8988T (cell line): ENCODE measurements around the gene CD28.

Experiments
- DNase-seq: peaks from one replicate; pipeline ENCODE4 v3.0.0; 2011

CD28 gene

DNA sequence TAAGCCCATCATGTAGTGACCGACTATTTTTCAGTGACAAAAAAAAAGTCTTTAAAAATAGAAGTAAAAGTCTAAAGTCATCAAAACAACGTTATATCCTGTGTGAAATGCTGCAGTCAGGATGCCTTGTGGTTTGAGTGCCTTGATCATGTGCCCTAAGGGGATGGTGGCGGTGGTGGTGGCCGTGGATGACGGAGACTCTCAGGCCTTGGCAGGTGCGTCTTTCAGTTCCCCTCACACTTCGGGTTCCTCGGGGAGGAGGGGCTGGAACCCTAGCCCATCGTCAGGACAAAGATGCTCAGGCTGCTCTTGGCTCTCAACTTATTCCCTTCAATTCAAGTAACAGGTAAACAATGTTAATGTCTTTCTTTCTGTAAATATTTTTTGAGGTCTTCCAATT is at the start of gene CD28:
Gene CD28, plus strand, starts transcription at position 237 of the 400 bp plus-strand sequence. Its CDS starts 58 bp downstream, at position 295.
- DNase-seq: no peak

DNA sequence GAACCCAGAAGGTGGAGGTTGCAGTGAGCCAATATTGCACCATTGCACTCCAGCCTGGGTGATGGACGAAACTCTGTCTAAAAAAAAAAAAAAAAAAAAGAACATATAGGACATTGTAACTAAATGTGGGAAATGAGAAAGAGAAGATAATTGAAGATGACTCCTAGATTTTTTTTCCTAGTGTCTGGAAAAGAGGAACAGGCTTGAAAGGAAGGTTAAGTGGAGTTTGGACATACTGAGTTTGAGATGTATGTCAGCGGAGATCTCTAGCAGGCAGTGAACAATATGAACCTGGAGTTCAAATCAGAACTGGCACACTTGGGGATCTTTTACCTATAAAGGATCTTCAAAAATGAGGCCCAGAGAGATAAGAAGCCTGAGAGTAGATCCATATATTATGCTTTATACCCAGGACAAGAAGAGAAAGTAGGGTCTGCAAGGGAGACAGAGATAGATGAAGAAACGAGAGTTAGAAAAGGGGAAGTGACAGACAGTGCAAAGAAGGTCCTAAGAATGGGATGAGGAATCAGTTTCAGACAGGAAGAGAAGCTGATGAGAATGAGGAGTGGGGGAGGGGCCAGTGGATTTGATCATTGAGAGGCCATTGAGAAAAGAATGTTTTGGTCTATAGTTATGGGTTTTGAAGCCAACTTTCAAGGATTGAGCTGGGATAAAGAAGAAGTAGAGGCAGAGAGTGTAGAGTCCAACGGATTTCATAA is 46.9 kb upstream of the CD28 start:
- no peak for DNase-seq

DNA sequence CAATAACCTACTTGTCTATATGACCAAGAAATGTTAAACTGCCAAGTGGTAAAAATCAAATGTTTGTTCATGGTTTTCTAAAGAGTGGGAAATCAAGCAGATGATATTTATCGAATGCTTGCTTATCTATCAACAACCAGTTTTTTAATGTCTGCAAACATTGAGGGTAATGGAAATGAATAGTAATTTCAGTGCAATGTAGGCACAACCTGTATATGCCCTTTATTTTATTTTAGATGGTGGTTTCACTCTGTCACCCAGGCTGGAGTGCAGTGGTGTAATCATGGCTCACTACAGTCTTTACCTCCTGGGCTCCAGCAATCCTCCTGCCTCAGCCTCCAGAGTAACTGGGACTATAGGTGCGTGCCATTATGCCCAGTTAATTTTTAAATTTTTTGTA is 46.0 kb upstream of the CD28 start:
- no peak for DNase-seq

DNA sequence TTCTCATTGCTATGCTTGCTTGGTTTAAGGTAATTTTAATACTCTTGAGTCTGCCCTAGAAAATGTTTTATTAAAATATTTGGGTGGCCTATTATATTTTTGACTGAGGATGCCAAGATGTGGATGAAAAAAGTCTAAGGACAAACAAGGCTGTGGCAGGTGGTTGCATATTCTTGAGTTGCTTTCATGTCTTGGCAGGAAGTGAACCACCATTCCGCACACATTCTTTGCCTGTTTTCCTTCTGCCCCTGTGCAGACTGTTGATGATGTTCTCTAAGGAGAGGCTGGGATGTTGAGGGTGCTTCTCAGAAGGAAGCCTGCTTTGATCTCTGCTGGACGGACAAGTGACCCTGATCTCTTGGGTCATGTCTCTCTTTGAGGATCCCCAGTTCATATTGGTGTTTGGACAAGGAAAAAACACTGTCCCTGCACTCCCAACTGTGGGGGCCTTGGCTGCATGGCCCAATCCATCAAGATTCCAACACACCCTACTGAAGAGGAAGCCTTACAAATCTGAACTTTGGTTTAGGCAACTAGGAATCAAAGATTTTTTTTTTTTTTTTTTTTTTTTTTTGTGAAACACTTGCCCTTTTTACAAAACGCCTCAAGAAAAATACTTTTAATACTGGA is 45.0 kb upstream of the CD28 start:
- no peak for DNase-seq

DNA sequence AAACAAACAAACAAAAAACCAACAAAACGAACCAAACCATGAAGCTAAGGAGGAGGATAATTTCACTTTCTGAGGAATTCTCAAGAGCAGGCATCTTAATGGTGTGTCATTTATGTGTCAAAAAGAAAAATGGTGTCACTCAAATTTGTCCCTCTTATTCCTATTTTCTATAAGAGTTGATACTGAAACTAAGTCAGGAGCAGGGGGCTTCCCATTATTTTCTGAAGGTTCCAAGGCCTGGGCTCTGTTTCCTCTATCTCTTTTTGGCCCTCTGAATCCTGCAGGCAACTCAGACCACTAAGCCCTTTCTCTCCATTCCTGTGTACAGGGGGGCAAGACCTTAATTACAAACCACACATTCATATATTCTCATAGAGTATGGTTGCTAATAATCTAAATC is 44.0 kb upstream of the CD28 start:
- no peak for DNase-seq

DNA sequence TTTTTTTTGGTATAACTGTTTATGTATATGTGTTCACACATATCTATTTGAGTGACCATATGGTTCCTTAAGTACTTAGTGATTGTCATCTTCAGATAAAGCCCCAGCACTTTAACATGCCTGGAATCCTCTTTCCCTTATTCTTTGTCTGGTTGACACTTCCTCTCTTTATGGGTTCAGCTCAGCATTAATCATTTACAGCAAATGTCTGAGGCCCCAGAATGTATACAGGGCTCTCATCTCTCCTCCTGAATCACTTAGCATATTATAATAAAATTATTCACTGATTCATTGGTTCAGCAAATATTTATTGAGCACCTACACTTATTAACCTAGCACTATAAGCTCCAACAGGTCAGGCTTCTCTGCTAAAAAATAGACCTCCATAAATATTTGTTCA is 43.5 kb upstream of the CD28 start:
- no peak for DNase-seq

DNA sequence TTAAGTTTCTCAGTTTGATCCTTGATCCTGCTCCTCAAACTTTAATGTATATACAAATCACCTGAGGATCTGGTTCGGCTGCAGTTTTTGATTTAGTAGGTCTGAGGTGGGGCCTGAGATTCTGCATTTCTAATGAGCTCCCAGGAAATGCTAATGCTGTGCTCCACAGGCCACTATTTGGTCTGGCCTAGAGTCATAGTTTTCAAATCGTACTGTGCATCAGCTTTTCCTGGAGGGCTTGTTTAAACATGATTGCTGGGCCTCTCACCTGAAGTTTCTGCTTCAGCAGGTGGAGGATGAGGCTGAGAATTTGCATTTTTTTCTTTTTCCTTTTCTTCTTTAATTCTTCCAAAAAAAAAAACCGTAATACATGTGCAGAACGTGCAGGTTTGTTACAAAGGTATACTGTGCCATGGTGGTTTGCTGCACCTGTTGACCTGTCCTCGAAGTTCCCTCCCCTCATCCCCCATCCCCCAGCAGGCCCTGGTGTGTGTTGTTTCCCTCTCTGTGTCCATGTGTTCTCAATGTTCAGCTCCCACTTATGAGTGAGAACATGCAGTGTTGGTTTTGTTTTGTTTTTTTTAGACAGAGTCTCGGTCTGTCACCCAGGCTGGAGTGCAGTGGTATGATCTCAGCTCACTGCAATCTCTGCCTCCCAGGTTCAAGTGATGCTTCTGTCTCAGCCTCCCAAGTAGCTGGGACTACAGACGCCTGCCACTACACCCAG is 42.2 kb upstream of the CD28 start:
- no peak for DNase-seq

DNA sequence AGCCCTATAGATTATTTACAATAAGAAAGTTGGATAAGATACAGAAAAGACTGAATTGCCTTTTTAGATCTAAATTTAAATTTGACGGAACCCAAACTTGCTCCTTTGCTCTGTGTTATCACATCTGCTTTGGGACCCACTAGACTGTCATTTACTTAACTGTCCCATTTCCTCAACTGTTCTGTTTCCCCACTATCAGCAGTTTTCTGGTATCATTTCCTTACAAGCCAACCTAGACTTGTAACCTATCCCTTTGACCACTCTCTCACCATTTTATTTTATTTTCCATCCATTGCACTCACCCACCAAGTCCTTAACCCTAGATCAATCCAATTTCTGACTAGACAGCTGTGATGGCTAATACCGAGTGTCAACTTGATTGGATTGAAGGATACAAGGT is 38.6 kb upstream of the CD28 start:
- no peak for DNase-seq

DNA sequence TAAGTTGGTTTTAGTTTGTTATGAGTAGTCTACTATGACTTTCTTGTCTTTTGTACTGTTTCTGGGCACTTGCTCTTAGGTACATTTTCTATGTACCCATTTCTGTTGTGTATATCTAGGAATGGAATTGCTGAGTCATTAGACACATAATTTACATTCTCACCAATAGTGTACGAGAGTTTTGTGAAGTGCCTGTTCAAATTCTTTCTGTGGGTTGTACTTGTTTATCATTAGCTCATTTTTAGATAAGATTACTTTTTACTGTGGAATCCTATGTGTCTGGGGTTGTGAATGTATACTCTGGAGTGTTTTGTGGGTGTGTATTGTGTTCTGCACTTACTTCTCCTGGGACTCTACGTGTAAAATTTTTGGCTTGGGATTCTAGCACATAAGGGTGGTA is 36.6 kb upstream of the CD28 start:
- no peak for DNase-seq

DNA sequence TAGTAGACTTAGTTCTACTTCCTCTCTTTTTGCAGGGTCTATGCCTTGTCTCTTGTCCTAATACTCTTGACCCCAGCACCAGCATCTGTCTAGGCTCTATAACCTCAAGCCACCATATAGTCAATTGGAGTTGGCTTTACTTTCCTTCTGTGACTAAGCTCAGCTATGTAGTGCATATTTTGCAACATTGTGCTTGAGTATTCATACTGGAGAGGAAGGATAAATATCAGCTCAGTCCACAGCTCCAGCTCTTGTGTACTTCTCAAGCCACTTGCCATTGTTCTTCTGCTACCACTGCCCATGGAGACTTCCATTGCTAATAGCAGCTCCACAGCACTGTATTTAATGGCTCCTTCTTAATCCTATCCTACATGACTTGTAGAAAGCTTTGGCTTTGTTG is 35.5 kb upstream of the CD28 start:
- DNase-seq: no peak

DNA sequence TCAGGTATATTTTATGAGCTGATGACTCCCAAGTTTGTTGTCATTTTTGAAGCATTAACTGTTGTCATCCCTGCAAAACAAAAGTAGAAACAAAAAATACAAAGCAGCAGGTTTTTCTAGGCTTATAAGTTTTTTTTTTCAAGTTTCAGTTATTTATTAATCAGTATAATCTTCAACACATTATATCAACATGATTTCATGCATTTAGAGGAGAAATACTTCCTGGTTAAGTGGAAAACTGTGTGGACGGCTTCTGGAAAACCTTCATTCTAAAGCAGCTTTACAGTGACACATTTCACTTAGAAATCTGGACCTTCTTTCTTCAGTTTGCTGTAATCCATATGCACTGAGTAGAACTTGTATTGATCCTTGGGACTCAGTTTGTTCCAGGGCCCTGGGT is 34.6 kb upstream of the CD28 start:
- DNase-seq: no peak

DNA sequence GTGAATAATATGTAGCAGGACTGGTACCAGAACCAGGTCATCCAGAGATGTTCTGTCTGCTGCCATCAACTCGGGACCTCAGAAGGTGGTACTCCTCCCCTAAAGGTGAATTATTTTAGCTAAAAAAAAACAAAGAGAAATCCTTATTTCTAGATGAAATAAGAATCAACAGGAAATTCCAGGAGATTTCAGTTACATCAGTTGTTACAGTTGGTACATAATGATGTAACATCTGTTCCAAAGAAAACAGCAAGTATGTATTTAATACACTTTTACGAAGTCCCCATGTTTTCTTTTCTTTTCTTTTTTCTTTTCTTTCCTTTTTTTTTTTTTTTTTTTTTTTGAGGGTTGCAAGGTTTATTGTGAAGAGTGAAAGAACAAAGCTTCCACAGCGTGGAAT is 33.6 kb upstream of the CD28 start:
- no peak for DNase-seq

DNA sequence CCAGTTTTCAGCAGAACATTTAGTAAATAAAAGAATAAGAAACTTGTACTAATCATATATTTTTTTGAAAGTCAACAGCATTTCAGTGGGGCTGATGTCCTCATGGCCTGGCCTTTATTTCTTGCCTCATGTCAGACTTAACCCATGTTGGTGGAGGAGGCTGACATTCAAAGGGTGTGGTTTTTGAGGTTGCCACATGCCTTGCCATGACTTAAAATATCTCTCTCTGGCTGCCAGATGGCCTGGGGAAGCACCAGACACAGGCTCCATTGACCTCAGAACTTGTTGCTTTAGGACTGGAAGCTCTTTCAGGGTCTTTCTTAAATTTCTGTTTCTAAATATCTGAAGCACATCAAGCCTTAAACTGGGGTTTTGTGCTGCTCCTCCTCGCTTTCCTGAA is 32.5 kb upstream of the CD28 start:
- no peak for DNase-seq

DNA sequence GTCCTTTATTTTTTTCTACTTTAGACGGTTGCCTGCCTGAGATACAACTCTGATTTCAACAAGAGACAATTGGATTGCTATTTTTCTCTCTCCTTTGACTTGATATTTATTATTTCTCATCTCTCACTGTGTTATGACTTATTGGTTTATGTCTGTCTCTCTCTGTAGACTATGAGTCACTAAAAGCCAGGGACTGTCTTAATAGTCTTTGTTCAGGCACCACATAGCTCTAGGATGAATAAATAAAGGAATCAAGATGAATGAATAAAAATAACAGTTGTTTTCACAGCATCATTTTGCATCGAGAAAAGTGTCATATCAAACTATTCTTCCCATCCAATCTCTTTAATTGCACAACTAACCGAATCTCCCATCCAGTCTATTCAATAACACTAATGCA is 31.4 kb upstream of the CD28 start:
- DNase-seq: no peak

DNA sequence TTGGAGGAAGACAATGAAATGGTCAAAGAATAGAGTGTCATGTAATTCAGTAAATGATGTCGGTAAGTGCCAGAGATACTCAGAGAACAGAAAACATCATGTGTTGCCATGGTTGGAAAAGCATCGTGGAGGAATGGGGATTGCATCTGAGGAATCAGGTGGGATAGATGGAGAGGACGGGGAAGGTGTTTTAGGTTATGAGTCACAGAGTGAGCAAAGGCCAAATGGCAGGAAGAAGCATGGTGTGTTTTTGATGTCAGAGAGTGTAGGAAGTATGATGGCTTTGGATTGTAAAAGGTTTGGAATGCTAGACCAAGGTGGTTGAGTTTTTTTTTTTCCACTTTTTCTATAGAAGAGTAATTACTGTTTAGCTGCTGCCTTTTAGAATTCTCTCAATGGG is 27.5 kb upstream of the CD28 start:
- no peak for DNase-seq

DNA sequence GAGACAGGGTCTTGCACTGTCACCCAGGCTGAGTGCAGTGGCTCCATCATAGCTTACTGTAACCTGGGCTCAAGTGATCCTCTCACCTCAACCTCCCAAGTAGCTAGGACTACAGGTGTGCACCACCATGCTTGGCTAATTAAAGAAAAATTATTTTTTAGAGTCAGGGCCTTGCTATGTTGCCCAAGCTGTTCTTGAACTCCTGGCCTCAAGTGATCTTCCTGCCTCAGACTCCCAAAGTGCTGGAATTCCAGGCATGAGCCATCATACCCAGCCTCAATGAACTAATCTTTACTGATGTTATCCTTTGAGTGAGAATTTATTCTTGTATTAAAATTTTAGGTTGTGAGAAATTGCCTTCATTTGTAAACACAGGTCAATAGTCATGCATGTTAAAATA is 27.0 kb upstream of the CD28 start:
- DNase-seq: no peak

DNA sequence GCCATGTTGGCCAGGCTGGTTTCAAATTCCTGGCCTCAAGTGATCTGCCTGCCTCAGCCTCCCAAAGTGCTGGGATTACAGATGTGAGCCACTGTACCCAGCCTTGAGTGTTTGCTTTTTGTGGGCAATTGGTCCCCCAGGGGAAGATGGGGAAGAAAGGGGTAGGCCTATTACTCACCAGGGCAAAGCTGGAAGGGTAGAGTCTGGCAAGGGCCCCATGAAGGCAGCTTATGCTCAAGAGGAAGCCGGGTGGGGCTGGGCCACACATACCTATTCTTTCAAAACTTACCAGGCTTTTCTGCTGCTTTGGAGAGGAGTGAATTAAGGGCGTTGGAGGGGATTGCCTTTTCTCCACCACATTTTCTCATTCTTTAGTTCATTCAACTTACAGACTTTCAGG is 24.5 kb upstream of the CD28 start:
- no peak for DNase-seq

DNA sequence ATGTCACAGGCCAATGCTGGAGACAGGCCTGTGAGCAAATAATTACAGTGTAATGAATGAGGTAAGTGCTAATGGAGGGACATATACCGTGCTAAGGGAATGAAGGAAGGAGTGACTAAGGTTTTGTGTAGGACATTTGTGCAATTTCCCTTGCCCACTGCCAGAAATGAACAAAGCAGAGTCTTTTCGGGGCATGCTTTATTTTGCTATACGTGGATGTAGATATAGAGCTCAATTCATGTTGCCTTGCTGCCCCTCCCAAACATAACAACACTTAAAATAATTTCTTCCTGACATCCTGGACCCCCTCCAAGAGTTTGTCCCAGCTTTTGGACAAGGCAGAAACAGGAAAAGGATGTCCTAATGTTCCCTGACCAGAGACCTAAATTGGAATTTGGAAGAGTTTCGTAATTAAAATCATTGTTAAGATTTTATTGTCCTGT is 23.7 kb upstream of the CD28 start:
- no peak for DNase-seq

DNA sequence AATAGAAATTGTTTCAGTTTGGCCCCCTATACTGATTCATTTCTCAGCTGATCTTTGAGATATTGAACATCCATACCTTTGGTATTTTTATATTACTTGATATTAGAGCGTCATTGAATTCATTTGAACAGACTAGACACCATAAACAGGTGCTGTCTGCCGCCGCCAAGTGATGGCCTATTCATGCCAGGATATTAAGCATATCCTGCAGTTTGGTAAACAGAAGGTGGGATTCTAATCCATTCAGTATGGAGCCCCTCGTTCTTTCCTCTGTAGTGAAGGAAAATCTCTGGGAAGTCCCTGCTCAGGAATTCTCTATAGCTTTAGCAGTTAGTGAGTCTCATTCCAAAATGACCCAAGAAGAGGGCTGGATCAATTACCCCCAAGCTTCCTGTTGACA is 23.0 kb upstream of the CD28 start:
- DNase-seq: no peak

DNA sequence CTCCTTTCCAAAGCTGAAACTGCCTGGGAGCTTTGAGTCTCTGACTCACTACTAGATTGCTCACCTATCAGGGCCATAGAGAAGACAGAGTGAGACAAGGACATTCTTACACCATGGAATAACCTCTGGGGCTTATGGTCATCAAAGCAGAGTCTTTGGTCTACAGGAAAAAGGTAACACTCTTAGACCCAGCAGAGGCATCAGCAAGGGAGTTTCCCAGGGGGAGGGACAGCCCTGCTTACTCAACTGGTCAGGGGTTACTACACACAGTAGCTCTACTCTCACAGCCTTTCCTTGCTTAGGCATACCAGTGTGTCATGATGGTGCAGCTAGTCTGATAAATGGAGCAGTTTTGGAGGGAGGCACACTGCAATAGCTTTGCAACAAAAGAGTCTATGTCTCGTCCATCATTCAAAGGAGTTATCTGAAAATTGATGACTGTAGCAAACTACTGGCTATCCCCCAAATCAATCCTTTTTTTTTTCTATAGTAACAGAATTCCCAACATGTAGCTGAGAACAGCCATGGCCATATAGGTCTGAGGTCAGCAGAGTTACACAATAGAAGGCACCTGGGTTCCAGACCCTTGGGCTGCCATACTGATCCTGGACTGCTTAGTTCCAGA is 22.4 kb upstream of the CD28 start:
- no peak for DNase-seq

DNA sequence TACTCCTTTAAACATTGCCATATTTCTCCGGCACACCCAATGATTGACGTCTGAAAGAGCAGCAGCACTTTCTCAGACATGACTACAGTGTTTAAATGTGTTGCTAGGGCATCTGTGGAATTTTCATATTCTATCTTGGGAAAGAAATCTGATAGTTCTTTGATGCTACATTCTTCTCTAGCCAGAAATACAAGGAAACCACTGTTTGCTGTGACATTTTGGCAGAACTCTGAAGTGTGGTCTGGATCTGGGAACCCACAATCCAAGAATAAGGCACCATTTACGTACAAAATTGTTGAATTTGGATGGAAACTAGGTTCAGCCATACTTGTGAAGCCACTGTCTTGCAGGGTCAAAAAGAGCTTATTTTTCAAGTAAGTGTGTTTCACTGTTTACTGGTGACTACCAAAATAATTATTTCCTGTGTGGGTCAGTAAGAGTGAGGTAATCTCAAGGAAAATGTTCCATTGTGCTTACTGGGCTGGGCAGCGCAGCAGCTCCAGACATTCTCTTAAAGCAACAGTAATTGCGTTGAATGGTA is 21.3 kb upstream of the CD28 start:
- DNase-seq: no peak

DNA sequence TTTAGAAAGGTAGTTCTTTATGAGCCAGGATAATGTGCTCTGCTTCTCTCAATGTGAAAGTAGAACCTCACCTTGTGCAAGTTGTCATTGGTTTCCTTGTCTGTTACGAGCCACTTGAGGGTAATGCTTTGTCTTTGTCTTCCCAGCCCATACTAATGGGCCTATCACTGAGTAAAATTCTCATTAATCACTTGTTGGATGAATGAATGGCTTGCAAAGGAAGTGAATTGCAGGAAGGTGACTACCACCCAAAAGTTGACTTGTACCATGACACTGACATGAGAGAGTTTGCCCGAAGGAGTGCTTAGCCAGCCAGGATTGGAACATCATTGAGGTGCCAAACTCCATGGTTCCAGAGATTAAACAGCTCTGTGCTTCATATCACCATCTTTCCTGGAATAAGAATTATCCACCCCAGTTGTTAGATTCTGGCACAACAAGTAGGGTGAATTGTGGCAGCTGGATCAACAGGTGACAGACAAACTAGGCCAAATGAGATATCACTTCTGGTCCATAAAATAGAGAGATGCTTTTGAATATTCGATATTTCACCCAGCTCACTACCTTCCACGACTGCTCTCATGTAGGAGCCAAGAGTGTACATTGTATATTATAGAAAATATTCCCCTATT is 20.5 kb upstream of the CD28 start:
- DNase-seq: no peak

DNA sequence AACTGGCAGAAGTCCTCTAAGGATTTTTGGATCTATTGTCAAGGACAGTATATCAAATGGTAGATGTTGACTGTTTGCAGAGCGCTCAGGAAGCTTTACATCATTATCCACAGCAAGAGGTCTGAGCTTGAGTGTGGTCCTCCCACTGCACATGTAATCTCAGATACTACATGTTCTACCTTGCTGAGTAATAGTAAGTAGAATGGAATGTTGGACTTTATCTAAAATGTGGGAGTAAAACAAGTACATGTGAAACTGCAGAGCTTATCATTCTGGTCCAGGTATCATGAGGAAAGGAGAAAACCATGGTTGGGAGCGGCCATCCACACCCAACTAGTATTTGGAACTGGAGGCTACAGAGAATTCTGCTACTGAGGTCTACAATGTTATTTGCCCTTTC is 19.3 kb upstream of the CD28 start:
- no peak for DNase-seq
